Activated gamma-delta T cell (primary cell): ENCODE data around the gene RBP4.

Experiments used
- DNase-seq: peaks from one replicate; lab custom pipeline; 2025; lab: John Stamatoyannopoulos, UW

Gene RBP4

GRCh38 chr10:93596539-93596938, 4.5 kb downstream of the RBP4 start:
- no peak for DNase-seq

- no peak for DNase-seq
Measured at GRCh38 chr10:93595378-93596161, 5.5 kb downstream of the RBP4 start.

- no peak for DNase-seq
Measured at GRCh38 chr10:93594518-93594917, 6.5 kb downstream of the RBP4 start.

- DNase-seq: no peak
Measured at GRCh38 chr10:93593749-93594148, 7.3 kb downstream of the RBP4 start.

GRCh38 chr10:93593254-93593653, 7.8 kb downstream of the RBP4 start:
- no peak for DNase-seq

GRCh38 chr10:93591065-93591808, 9.8 kb downstream of the RBP4 start:
- DNase-seq: no peak

GRCh38 chr10:93590638-93591037, 10.4 kb downstream of the RBP4 start:
- no peak for DNase-seq

- no peak for DNase-seq
Measured at GRCh38 chr10:93589648-93590562, 11.1 kb downstream of the RBP4 start.

- no peak for DNase-seq
Measured at GRCh38 chr10:93584445-93584844, 16.6 kb downstream of the RBP4 start.

- DNase-seq: no peak
Measured at GRCh38 chr10:93580828-93581227, 20.2 kb downstream of the RBP4 start.

- no peak for DNase-seq
Measured at GRCh38 chr10:93579985-93580711, 20.9 kb downstream of the RBP4 start.

- DNase-seq: no peak
Measured at GRCh38 chr10:93579089-93579488, 21.9 kb downstream of the RBP4 start.

GRCh38 chr10:93577565-93577964, 23.5 kb downstream of the RBP4 start:
- no peak for DNase-seq

GRCh38 chr10:93576888-93577287, 24.1 kb downstream of the RBP4 start:
- no peak for DNase-seq

- DNase-seq: no peak
Measured at GRCh38 chr10:93573924-93574323, 27.1 kb downstream of the RBP4 start.

GRCh38 chr10:93573051-93573909, 27.8 kb downstream of the RBP4 start:
- DNase-seq: no peak

- DNase-seq: no peak
Measured at GRCh38 chr10:93572606-93573005, 28.4 kb downstream of the RBP4 start.

GRCh38 chr10:93570383-93570782, 30.7 kb downstream of the RBP4 start:
- no peak for DNase-seq

- DNase-seq: no peak
Measured at GRCh38 chr10:93568105-93568390, 33.0 kb downstream of the RBP4 start.

GRCh38 chr10:93567277-93568104, 33.5 kb downstream of the RBP4 start:
- no peak for DNase-seq
